ENCODE data around the gene ZSCAN2. TPM values are rescaled to one million over a fixed set of nuclear protein-coding genes. Genes with fewer than 3 reads are reported as not detected.
A peak's percentile ranks its signal among the peaks of the same experiment; 100 is the strongest.
"Not testable (repeated sequence)": the region's sequence is repeated elsewhere in the genome, so short reads cannot be mapped to it uniquely, and the experiment has no call there.

ZSCAN2 gene
- total RNA-seq: 41.7 to 45.6 TPM (median 45.1 TPM) in 3 replicates

DNA sequence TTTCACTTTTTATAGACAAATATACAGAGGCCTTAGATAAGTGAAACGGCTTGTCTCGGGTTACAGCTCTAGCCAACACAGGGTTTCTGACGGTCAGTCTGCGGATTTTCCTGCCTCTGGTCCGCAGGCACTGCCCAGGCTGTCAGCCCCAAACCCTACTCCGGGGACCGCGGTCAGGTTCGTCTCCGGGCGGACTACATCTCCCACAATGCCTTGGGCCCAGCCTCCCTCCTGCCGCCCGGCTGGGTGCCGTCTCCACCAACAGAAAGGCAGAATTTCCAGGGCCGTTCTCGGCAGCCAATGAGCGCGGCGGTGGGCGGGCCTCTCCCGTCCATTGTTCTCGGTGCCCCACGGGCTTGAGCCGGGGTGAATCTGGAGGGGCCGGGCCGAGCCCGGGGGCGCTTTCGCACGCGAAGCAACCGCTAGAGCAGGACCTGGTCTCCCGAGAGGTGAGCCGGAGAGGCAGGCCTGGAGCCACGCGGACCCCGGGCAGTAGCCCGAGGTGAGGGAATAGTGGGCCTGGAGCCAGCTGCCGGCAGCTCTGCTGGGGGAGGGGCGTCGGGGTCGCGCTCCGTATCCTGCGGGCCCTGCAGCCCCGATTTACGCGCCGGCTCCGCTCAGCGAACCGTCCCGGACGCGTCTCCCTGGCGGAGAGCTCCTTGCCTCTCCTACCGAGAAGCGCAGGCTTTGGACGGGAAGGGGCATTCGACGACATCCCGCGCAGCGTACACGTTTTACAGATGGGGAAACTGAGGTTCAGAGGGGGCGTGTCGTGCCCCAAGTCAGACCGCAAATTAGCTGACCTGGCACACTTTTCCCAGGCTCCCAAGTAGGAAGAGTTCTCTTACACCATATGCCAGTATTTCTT, at the start of gene ZSCAN2:
ZSCAN2 (plus strand) TSS at position 323 of the 868 bp plus-strand sequence. CDS start 2,919 bp downstream, outside the sequence.
- no peaks in the 10 kb centered on the region for H3K9me3 Mint-ChIP-seq
- DNase-seq (ENCODE audit: low spot score in 2 of 2, unreplicated experiment in 2 of 2): peak; percentile 90 to 96
- no peaks in the 10 kb centered on the region for H3K27me3 Mint-ChIP-seq (ENCODE audit: low read depth)
- peak within 1 kb of the TSS; percentile 91 for H3K27ac Mint-ChIP-seq
- H3K4me1 Mint-ChIP-seq: peaks cover 32% of the 10 kb centered on the region
- peaks cover 17% of the 10 kb centered on the region for H3K36me3 Mint-ChIP-seq
- peak within 1 kb of the TSS; percentile 92 for H3K4me3 Mint-ChIP-seq
- TF ChIP-seq, protein P1, sequence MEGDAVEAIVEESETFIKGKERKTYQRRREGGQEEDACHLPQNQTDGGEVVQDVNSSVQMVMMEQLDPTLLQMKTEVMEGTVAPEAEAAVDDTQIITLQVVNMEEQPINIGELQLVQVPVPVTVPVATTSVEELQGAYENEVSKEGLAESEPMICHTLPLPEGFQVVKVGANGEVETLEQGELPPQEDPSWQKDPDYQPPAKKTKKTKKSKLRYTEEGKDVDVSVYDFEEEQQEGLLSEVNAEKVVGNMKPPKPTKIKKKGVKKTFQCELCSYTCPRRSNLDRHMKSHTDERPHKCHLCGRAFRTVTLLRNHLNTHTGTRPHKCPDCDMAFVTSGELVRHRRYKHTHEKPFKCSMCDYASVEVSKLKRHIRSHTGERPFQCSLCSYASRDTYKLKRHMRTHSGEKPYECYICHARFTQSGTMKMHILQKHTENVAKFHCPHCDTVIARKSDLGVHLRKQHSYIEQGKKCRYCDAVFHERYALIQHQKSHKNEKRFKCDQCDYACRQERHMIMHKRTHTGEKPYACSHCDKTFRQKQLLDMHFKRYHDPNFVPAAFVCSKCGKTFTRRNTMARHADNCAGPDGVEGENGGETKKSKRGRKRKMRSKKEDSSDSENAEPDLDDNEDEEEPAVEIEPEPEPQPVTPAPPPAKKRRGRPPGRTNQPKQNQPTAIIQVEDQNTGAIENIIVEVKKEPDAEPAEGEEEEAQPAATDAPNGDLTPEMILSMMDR (IDR thresholded peaks at IDR 0.05; ENCODE audit: unreplicated experiment): no peak

DNA sequence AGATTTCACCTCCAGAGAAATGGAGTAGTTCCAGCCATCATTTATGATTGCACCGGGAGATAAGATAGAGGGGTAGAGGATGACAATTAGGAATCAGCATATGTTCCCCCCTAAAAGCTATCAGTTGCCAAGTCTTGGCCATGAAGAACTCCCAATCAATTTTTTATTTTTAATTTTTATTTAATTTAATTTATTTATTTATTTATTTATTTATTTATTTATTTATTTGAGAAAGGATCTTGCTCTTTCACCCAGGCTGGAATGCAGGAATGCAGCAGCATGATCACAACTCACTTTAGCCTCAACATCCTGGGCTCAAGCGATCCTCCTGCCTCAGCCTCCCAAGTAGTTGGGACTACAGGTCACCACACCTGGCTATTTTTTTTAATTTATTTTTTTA, 49.2 kb upstream of the ZSCAN2 start:
- H3K36me3 Mint-ChIP-seq: peaks cover 42% of the 10 kb centered on the region
- not testable (repeated sequence) for H3K4me3 Mint-ChIP-seq; H3K4me1 Mint-ChIP-seq; H3K9me3 Mint-ChIP-seq; H3K27ac Mint-ChIP-seq; DNase-seq (ENCODE audit: low spot score in 2 of 2, unreplicated experiment in 2 of 2); H3K27me3 Mint-ChIP-seq (ENCODE audit: low read depth)

DNA sequence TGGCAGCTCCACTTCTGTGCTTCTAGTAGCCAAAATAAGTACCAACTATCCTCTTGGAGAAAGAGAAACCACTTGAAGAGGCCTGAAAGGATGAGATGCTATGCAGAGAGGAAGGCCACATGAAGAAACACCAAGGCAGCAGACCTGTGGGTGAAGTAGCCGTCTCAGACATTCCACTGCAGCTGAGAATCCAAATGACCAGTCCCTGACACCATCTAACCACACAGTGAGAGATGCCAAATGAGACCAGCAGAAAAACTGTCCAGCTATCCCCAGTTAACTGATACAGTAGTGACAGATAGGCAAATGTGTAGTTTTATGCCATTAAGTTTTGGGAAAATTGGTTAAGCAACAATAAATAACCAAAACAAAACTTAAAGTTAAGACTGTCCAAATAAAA, 47.9 kb upstream of the ZSCAN2 start:
- Mint-ChIP-seq H3K27me3 (ENCODE audit: low read depth) (no peaks in the 10 kb centered on the region), H3K36me3 (peaks cover 37% of the 10 kb centered on the region), H3K27ac (no peak overlapping the region), H3K4me3 (no peak overlapping the region), H3K4me1 (peaks cover 14% of the 10 kb centered on the region), H3K9me3 (peaks cover 7% of the 10 kb centered on the region)
- DNase-seq (ENCODE audit: low spot score in 2 of 2, unreplicated experiment in 2 of 2): no peak
- TF ChIP-seq, protein P1 (IDR thresholded peaks at IDR 0.05; ENCODE audit: unreplicated experiment): no peak

DNA sequence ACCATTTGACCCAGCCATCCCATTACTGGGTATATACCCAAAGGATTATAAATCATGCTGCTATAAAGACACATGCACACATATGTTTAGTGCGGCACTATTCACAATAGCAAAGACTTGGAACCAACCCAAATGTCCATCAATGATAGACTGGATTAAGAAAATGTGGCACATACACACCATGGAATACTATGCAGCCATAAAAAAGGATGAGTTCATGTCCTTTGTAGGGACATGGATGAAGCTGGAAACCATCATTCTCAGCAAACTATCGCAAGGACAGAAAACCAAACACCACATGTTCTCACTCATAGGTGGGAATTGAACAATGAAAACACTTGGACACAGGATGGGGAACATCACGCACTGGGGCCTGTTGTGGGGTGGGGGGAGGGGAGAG, 44.1 kb upstream of the ZSCAN2 start:
- not testable (repeated sequence) for H3K27me3 Mint-ChIP-seq (ENCODE audit: low read depth); H3K27ac Mint-ChIP-seq; H3K4me3 Mint-ChIP-seq; H3K9me3 Mint-ChIP-seq; DNase-seq (ENCODE audit: low spot score in 2 of 2, unreplicated experiment in 2 of 2)
- Mint-ChIP-seq H3K4me1 (peaks cover 14% of the 10 kb centered on the region), H3K36me3 (peaks cover 18% of the 10 kb centered on the region)

DNA sequence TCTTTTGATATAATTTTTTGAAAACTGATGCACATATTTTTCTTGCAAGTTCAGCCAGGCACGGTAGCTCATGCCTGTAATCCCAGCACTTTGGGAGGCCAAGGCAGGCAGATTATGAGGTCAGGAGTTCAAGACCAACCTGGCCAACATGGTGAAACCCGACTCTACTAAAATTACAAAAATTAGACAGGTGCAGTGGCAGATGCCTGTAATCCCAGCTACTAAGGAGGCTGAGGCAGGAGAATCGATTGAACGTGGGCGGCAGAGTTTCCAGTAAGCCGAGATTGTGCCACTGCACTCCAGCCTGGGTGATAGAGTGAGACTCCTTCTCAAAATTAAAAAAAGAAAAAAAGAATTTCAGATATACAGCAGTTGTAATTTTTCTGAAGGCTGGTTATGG, 32.8 kb upstream of the ZSCAN2 start:
- H3K27ac Mint-ChIP-seq; H3K27me3 Mint-ChIP-seq (ENCODE audit: low read depth); DNase-seq (ENCODE audit: low spot score in 2 of 2, unreplicated experiment in 2 of 2); H3K9me3 Mint-ChIP-seq; H3K4me3 Mint-ChIP-seq; H3K36me3 Mint-ChIP-seq: not testable (repeated sequence)
- peaks cover 15% of the 10 kb centered on the region for H3K4me1 Mint-ChIP-seq

DNA sequence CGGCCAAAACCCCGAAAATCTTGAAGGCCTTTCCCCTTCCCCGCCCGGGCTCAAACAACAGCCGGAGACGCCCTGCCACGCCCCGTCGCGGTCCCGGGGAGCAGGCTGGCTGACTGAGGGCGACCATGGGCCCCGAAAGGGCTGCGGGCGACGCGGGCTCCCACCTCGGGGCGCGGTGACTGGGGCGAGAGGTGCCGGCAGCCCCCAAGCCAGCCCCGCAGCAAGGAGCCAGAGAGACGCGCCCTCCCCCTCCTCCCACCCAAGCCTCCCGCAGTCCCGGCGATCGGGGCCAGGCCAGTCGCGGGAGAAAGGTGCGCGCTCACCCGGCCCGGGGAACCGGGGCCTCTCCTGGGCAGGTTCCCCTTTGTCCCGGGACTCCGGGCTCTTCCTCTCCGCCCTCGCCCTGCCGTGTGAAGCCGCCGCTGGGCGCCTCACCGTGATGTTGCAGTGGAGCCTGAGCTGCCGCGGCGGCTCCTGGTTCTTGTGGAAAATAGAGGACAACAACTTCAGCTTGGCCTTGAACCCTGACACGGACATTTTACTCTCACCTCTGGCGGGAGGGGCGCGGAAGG, 30.6 kb upstream of the ZSCAN2 start:
- H3K9me3 Mint-ChIP-seq: no peaks in the 10 kb centered on the region
- peak; percentile 34 to 63 for DNase-seq (ENCODE audit: low spot score in 2 of 2, unreplicated experiment in 2 of 2)
- H3K27ac Mint-ChIP-seq: peak overlapping the region; percentile 95
- peak overlapping the region; percentile 90 for H3K4me3 Mint-ChIP-seq
- peaks cover 15% of the 10 kb centered on the region for H3K4me1 Mint-ChIP-seq
- TF ChIP-seq, protein P1 (IDR thresholded peaks at IDR 0.05; ENCODE audit: unreplicated experiment): no peak
- peaks cover 2% of the 10 kb centered on the region for H3K36me3 Mint-ChIP-seq
- H3K27me3 Mint-ChIP-seq (ENCODE audit: low read depth): no peaks in the 10 kb centered on the region

DNA sequence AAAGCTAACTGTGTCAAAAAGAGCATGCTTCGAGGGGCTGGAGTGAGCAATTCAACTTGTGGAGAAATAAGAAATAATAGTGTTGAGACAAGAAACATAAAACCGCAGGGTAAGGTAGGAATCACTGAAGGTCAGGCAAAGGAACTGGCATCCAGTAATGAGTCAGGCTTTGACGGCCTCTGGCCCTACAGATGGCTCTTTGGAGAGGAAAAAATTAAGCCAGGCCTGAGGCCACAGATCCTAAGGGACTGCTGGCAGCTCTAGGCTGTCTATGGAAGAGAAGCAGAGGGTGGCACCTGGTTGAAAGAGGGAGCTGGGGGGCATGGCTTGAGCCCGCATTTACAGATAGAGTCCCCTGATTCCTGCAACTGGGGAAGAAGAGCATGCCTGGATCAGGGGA, 28.6 kb upstream of the ZSCAN2 start:
- no peaks in the 10 kb centered on the region for H3K9me3 Mint-ChIP-seq
- H3K27me3 Mint-ChIP-seq (ENCODE audit: low read depth): no peaks in the 10 kb centered on the region
- TF ChIP-seq, protein P1 (IDR thresholded peaks at IDR 0.05; ENCODE audit: unreplicated experiment): no peak
- H3K27ac Mint-ChIP-seq: no peak overlapping the region
- no peak overlapping the region for H3K4me3 Mint-ChIP-seq
- H3K4me1 Mint-ChIP-seq: peaks cover 15% of the 10 kb centered on the region
- no peak for DNase-seq (ENCODE audit: low spot score in 2 of 2, unreplicated experiment in 2 of 2)
- no peaks in the 10 kb centered on the region for H3K36me3 Mint-ChIP-seq
